NK-92 treated with Interleukin-12 subunit alpha and Interleukin-12 subunit beta, amount 100 ng/mL, for 24 hours (cell line): ENCODE measurements around the gene CAPN12.

Experiments
- DNase-seq: peaks from one replicate; lab custom pipeline; 2025; lab: John Stamatoyannopoulos, UW

Gene CAPN12

GRCh38 chr19:38737281-38737865, 6.9 kb downstream of the CAPN12 start:
- DNase-seq, result no peak

- no peak for DNase-seq
Measured at GRCh38 chr19:38736413-38737280, 7.6 kb downstream of the CAPN12 start.

GRCh38 chr19:38736036-38736412, 8.2 kb downstream of the CAPN12 start:
- no peak for DNase-seq

- no peak for DNase-seq
Measured at GRCh38 chr19:38735257-38735686, 9.0 kb downstream of the CAPN12 start.

- peak; percentile 42 for DNase-seq
Measured at GRCh38 chr19:38734426-38735256, 9.6 kb downstream of the CAPN12 start.

- DNase-seq, result no peak
Measured at GRCh38 chr19:38734176-38734425, 10.2 kb downstream of the CAPN12 start.

GRCh38 chr19:38733493-38734175, 10.6 kb downstream of the CAPN12 start:
- DNase-seq, result peak; percentile 15

- no peak for DNase-seq
Measured at GRCh38 chr19:38733241-38733492, 11.1 kb downstream of the CAPN12 start.

GRCh38 chr19:38731654-38732301, 12.5 kb downstream of the CAPN12 start:
- no peak for DNase-seq

GRCh38 chr19:38730731-38731589, 13.3 kb downstream of the CAPN12 start:
- DNase-seq, result no peak

GRCh38 chr19:38730470-38730730, 13.9 kb downstream of the CAPN12 start:
- no peak for DNase-seq

- DNase-seq, result peak; percentile 34
Measured at GRCh38 chr19:38729653-38730469, 14.4 kb downstream of the CAPN12 start.

GRCh38 chr19:38728752-38729541, 15.3 kb downstream of the CAPN12 start:
- DNase-seq, result no peak

GRCh38 chr19:38727868-38728660, 16.2 kb downstream of the CAPN12 start:
- no peak for DNase-seq

- no peak for DNase-seq
Measured at GRCh38 chr19:38727306-38727867, 16.9 kb downstream of the CAPN12 start.

- DNase-seq, result peak; percentile 16
Measured at GRCh38 chr19:38726761-38727301, 17.4 kb downstream of the CAPN12 start.

GRCh38 chr19:38726284-38726673, 18.0 kb downstream of the CAPN12 start:
- no peak for DNase-seq
